ENCODE measurements around the gene TRH. TPM values are rescaled to one million over a fixed set of nuclear protein-coding genes. Genes with fewer than 3 reads are reported as not detected.

TRH gene, protein sequence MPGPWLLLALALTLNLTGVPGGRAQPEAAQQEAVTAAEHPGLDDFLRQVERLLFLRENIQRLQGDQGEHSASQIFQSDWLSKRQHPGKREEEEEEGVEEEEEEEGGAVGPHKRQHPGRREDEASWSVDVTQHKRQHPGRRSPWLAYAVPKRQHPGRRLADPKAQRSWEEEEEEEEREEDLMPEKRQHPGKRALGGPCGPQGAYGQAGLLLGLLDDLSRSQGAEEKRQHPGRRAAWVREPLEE
- 0.35 TPM for total RNA-seq

DNA sequence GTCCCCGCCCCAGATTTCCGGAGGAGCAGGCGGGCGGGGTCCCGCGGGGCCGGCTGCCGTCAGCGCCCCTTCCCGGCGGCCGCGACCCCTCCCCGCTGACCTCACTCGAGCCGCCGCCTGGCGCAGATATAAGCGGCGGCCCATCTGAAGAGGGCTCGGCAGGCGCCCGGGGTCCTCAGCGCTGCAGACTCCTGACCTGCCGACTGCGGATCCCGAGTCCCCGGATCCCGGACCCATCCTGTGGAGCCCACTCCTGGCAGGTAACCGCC, at the start of gene TRH:
Gene TRH, plus strand, starts transcription at position 157 of the 269 bp plus-strand sequence. CDS start 1,097 bp downstream, outside the sequence.

Other genes starting within 250 kb of the TRH start
- gene TMCC1, start 81.0 kb upstream of the TRH start, total RNA-seq, result 35.9 TPM
- 1.8 TPM for gene ALG1L2, start 107.1 kb downstream of the TRH start, total RNA-seq